ENCODE results near the gene SDC1.

SDC1 gene

GRCh38 chr2:20221555-20221973, 3.4 kb downstream of the SDC1 start:
- H3K27ac ChIP-seq, result peak overlapping the region; percentile 40
- TF ChIP-seq ZFX (IDR thresholded peaks at IDR 0.05; ENCODE audit: borderline replicate concordance), result no peak
- no peak for TF ChIP-seq CTCF (IDR thresholded peaks at IDR 0.05)

- TF ChIP-seq ZFX (IDR thresholded peaks at IDR 0.05; ENCODE audit: borderline replicate concordance) (no peak), CTCF (IDR thresholded peaks at IDR 0.05) (no peak)
- H3K27ac ChIP-seq, result peak overlapping the region; percentile 40; the same call in 1 of the 2 replicates
Measured at GRCh38 chr2:20220806-20221554, 4.0 kb downstream of the SDC1 start.

GRCh38 chr2:20219763-20220380, 5.1 kb downstream of the SDC1 start:
- H3K27ac ChIP-seq, result no peak overlapping the region
- no peak for TF ChIP-seq ZFX (IDR thresholded peaks at IDR 0.05; ENCODE audit: borderline replicate concordance)
- no peak for TF ChIP-seq CTCF (IDR thresholded peaks at IDR 0.05)

- TF ChIP-seq CTCF (IDR thresholded peaks at IDR 0.05) (no peak), ZFX (IDR thresholded peaks at IDR 0.05; ENCODE audit: borderline replicate concordance) (no peak)
- no peak overlapping the region for H3K27ac ChIP-seq
Measured at GRCh38 chr2:20218331-20219320, 6.3 kb downstream of the SDC1 start.

GRCh38 chr2:20217041-20217970, 7.6 kb downstream of the SDC1 start:
- TF ChIP-seq ZFX (IDR thresholded peaks at IDR 0.05; ENCODE audit: borderline replicate concordance), result no peak
- TF ChIP-seq CTCF (IDR thresholded peaks at IDR 0.05), result no peak

More at GRCh38 chr2:20217041-20217970, 7.6 kb downstream of the SDC1 start:
- H3K27ac ChIP-seq, result no peak overlapping the region

All from 22Rv1 (cell line).